HG02970 (cell line): Measurements from ENCODE around the gene BTG2.

Source experiments
- ATAC-seq: cut with Tn5 transposase; IDR thresholded peaks from one replicate; pipeline ENCODE4 v1.9.1; 2021; ENCODE audit warnings: mild to moderate bottlenecking, moderate library complexity, moderate number of reproducible peaks; ENCODE audit not compliant: unreplicated experiment, low FRiP score

BTG2 gene

DNA sequence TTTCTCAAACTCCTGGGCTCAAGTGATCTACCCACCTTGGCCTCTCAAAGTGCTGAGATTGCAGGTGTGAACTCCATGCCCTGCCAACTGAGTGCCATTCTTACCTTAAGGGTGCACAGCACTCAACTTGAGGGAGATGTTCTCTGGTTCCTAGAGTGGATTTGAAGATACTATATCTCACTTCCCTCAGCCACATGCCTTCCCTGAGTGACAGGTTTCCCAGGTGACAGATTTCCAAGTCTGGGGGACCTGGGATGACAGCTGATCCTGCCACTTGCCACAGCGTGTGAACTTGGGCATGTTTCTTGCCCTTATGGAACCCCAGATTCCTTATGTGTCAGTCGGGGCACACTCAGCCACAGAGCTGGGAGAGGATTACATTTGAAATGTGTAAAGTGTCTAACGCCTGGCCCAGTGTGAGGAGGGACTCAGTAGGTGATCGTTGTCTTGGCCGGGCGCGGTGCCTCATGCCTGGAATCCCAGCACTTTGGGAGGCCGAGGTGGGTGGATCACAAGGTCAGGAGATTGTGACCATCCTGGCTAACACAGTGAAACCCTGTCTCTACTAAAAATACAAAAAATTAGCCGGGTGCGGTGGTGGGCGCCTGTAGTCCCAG lies 29.6 kb upstream of the BTG2 start:
- ATAC-seq, result no peak

DNA sequence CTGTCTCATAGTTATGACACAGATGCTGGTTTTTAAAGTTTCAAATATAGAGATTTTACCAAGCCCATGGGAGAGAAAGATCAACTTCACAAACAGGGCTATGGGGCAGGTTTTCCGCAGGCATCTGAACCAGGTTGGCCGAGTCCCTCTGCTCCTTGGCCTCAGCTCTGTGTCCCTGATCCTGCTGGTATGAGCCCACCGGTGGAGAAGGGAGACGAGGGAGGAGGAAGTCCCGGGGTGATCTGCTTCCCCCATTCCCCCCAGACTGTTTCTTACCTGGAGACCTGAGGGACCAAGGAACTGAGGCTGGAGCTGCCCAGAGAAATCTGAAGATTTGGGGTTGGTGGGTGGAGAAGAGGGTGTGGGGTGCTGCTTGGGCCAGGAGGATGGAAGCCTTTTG lies 28.9 kb upstream of the BTG2 start:
- no peak for ATAC-seq

DNA sequence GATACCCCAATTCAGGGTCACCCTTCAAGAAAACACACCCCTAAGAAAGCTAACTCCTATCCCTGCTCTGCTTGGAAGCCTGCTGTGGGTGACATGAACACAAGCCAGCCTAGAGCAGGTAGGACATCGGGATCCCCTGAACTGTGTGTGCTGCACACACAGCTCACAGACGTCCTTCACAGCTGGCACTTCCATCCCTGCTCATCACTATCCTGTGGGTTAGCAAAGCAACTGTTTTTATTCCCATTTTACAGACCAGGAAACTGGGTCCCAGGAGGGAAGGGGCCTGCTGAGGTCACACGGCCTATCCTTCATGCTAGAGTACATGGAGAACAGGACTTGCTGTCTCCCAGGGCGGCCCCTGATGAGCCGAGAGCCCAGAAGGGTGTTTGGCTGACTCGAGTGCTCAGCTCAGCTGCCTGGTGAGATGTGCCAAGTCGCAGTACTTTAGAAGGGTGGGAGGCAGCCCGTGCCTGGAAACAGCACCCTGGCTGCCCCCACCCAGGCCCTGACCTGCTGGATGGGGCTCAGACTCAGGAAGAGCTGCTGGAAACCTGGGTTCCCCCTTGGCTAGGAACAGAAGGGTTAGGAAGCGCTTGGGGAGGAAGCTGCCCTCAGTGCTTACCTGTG lies 28.3 kb upstream of the BTG2 start:
- no peak for ATAC-seq

DNA sequence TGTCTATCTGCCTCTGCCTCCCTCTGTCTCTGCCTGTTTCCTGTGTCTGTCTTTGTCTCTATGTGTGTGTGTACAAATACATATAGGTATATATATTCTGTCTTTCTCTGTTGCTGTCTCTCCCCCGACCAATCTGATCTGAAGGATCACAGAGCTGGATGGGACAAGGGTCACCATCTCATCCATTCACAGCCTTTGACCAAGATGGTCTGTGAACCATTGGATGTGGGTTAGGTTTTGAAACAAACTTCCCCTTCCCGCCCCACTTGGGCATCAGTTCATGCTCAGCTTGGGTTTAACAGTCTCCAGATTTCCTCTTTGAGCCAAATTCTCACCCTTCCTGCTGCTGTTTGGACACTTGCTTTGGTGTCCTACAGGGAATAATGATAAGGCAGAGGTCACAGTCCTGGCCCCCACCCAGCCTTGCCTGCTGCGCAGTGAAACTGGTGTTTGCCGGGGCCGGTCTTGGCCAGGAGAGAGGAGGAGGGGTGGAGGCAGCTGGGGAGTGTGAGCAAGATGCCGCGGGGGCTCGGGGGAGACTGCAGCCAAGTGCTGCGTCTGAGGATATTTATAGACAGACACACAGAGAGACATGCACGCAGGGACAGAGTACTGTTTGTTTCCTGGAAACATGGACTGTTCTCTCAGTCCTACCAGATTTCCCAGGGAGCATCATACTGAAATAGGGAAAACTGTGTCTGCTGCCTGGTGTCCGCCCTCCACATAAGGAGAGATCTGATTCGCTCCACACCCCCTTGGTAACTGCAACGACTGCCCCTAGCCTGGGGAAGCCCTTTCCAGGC lies 27.0 kb upstream of the BTG2 start:
- no peak for ATAC-seq

DNA sequence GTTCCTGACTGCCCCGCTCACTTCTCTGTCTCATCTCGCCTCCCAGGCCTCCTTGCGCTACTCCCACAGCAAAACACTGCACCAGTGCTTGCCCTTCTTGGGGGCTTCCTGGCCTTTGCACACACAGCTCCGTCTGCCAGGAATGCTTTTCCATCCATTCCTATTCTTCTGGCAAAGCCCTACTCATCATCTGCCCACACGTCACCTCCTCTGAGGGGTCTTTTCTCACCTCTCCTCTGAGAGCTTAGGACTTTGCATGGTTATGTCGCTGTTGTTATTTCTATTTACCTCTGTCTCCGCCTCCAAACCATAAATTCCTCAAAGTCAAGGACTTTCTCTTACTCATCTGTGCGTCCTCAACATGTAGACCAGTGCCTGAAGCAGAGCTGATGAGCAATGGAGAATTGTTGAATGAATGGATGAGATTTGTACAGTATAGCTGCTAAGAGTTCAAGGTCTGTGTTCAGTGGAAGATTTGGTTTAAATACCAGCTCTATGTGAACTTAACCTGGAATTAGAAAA lies 26.4 kb upstream of the BTG2 start:
- ATAC-seq, result no peak

DNA sequence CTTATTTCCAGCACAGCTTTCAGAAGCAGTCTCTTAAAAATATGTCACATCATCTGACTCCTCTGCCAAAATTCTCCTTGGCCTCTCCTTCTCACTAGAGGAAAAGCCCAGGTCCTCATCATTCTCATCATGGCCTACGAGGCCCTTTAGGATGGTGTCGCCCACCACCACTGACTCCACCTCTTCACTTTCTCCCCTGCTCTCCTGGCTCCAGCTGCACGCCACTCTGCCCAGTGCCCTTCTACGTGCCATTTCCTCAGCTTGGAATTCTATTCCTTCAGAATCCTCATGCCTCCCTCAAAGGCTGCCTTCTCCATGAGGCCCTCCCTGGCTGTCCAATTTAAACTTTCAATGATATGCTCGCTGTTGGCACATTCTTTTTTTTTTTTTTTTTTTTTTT lies 25.3 kb upstream of the BTG2 start:
- ATAC-seq, result no peak

DNA sequence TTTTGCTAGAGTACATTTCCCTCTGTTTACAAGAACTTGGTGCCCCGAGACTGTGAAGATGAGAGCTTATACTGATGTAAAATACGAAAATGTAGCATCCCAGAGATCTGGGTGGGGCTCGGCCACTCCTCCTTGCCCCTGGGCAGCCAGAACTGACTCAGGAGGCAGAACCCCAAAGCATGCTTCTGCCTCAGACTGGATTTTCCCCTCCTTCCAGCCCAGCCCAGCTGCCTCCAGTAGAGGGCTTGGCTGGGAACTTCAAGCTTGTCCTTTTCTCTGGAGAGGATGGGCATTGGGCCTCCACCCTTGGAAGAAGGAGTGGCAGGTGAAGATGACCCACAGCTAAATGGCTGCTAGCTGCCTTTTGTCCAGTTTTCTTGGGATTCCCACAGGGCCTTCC lies 24.3 kb upstream of the BTG2 start:
- ATAC-seq, result no peak

DNA sequence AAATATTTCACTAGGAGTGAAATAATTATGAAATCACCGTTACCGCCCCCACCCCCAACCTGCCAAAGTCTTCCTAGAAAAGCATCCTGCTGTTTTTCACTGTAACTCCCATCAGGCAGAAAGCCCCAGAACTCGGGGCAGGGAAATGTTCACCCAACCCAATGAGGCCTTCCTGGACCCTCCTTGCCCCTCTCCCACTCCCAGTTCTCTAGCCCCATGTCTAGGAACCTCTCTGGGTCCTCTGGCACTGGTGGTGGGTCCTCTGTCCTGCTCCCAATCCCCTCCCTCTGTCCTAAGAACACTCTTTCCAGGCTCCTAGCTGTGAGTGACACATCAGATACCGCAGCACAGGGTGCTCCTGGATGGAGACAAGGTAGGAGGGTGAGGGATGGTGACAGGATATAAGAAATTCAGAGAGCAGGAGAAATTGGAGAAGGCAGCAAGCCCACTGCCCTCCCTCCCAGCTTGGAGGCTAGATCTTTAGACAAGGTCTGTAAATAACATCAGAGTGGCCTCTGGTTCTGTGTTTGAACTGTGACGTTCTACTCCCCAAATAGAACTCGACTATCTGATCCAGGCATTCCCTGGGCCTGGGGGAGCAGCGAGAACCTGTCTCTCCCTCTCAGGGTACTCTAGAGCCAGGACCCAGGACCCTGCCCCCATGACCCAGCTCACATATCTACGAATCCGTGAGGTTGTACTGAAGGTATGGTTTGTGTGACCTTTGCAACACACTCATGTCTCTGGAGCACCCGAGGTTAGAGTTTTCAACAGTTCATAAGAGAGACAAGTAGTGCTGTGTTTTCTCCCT lies 23.3 kb upstream of the BTG2 start:
- no peak for ATAC-seq

DNA sequence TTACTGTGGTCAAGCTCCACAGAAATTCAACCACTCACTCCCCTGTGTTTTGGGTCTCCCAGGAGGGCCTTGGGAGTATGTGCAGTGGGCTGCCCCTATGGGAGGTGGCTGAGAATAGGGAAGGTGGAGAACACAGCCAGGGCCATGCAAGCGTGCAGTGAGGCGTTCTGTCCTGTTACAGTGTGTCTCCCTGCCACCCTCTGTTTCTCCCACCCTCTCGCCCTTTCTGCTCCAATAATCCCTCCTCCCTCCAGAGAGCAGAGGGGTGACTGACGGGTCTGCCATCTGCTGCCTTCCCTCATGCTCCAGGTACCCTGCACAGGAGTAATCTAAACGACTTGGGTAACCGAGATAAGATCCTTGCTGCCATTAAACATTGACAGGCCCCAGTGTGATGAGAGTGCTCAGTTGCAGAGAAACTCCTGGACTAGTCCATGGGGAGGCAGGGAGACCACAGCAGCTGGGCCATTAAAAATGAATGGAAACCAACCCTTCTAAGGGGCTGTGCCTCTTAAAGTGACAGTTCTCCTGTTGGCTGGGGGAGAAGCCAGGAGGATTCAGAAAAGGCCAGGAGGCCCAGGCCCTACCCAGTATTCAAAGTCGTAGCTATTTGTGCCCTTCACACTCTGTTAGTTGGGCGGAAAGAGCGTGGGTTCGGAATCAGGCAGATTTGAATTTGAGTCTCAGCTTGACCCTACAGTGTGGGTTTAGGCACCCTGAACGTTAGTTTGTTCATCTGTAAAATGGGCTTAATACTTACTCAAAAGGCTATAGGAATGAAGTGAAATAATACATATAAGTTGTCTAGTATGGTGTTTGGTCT lies 22.4 kb upstream of the BTG2 start:
- no peak for ATAC-seq

DNA sequence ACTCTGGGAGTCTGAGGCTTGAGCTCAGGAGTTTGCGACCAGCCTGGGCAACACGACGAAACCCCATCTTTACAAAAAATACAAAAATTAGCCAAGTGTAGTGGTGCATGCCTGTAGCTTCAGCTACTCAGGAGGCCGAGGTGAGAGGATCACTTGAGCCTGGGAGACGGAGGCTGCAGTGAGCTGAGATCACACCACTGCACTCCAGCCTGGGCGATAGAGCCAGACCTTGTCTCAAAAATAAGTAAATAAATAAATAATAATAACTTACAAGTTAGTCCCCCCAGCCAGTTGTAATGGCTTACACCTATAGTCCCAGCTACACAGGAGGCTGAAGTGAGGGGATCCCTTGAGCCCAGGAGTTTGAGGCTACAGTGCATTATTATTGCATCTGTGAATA lies 21.7 kb upstream of the BTG2 start:
- no peak for ATAC-seq

DNA sequence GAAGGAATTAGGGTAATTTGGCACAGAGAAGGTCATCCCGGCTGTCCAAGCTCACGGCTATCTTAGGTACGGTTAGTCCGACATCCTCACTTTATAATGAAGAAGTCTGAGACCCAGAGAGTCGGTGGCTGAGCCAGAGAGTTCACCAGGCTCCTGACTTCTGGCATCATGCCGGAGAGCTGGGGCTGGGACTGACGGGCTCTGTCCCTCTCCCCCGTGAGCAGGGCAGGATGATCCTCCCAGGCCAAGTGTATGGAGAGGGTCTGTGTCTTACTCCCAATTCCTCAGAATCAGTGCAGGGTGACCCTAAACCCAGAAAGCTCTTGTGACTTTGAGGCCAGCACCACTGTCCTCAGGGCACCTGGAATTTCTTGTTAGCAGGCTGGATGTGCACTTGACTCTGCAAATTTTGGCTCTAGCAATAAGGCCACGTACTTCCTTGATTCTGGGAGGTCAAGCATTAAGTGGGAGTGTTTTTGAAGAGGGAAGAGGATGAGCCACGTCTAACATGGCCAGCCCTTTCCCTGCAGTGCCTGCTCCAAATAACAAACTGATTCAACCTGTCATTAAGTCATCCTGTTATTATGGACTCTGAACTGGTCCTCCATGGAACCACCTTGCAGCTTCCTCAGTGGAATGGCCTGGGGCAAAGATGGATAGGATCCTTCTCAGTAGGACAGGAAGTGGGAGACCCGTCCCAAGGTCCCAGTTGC lies 20.8 kb upstream of the BTG2 start:
- ATAC-seq, result no peak

DNA sequence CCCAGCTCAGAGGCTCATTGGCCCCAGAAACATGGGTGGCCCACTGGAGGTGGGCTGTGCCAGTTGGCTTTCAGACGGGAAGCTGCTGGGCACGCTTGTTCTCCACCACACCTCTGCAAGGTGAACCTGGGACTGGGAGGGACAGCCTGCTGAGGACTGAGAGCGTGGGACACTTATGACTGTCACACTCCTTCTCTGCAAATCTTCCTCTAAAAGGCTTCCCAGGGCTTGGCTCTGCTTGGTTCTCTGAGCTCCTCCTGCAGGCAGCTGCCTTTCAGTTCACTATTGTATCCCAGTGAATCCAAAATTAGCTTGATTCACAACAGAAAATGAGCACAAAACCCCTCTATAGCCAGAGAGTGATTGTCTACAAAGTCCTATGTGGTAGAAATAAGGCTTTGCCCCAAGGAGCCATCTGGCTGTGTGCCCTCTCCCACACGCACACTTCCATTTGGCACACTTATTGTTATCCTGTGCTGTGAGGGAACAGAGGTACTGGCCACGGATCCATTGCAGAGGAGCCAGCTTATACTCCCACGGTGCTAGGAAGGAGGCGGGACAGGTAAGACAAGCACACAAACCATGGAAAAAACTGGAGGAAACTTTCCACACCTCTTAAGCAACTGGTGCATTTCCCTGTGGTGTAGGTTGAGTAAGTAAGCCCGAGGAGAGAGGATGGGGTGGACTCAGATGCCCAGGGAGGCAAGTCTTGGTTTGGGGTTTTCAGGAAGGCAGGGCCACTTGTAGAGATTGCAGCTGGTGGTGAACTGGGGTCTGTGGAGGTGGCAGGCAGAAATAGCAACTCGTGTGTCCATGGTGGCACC lies 18.9 kb upstream of the BTG2 start:
- ATAC-seq, result no peak

DNA sequence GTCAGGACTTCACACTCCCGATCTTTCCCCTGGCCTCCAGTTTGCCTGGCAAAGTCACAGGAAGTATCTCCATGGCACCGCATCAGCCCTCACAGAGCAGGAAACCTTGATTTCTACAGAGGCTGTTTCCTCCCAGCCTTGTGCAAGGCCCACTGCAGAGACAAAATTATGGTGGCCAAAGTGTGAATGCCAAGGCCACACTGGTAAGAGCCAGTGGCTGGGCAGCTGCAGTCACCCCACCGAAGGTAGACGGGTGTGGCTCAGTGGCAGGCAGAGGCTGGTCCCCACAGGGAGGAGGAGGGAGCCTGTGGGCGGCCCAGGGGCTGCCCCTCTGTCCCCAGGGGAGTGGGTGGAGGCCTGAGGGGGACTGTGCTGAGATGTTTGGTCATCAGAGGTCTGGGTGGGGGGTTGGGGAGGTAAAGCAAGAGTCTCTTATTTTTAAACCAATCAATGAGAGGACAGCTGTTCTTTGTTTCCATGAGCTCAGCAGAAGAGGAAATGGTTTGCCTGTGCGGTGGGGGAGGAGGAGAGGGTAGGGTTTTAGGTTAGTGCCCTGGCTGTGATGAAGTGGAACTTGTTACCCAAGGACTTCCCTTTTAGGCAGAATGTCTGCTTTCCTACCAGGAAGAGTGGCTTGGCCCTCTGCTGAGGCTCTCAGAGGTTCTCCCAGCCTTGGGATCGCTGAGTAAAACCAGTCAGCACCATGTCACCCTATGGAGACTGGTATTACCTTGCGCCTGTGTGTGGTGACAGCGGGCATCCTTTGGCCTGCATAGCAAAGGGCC lies 18.0 kb upstream of the BTG2 start:
- peak; percentile 50 for ATAC-seq

DNA sequence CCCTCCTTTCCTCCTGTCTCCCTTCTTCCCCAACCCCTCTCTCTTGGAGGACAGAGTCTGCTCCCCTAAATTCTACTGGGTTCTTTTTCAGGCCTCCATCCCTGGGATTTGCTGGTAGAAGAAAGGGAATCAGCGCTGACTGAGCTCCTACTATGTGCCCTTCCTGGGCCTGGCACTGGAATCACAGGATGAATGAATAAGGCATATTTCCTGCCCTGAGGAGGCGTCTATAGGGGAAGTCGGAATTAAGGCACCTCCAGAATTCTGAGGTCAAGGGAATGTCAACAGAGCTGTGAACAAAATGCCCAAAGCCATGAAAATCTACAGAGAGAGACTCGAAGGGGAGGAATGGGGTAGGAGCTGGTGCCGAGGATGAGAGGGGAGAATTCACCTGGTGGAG lies 17.4 kb upstream of the BTG2 start:
- ATAC-seq, result no peak

DNA sequence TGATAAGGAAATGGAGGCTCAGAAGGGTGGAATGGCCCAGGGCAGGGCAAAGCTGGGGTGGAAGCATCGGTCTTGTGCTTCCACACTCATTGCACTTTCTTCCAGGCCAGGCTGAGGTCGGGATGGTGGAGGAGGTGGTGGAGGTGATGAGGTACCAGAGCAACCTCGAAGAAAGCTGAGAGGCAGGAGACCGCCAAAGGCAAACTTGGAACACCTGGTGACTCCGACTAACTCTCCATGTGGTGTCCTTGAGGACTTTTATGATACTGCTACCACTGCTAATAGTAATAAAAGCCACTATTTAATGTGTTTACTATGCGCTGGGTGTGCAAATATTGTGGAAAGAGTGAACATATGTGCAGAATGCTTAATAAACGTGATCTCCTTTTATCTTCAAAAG lies 16.9 kb upstream of the BTG2 start:
- ATAC-seq, result no peak

DNA sequence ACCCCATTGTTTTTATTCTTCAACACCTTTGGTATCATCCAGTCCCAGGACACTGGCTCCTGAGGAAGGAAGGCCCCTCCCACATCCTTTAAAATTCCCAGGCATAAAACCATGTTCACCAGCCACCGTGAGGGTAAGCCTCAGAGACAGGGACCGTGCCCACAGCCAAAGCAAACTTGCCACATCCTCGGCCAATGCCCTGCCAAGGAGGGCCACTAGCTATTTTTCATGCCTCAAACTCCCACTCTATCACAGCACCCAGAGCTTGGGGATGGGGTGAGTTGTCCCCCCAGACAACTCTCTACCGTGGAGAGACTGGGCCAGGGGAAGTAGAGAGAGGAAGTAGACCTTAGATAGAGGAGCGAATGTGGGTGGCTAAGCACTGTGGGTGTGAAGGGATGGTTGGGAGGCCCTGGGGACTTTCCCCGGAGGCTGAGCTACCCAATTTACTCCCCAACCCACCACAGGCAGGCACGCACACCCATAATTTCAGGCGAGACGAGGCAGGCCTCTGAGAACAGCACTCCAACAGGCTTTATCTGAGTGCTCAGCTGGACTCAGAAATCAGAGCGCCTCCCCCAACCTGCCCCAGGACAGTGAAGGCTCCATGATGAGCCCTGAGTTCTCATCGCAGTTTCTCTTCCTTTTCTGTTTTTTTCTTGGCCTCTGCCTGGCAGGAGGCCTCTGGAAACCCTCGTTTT lies 15.9 kb upstream of the BTG2 start:
- ATAC-seq, result peak; percentile 43

DNA sequence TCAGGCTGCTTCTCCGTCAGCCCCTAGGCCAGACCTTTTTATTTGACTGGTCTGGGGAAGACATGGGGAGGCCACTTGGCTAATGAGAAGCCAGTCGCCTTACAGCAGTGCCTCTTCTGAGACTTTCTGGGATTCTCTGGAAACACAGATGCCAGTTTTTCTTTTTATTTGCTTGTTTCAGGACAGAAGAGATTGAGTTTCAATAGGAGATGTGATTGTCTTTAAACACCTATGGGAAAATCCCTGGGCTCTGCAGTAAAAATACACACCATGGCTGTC lies 15.4 kb upstream of the BTG2 start:
- no peak for ATAC-seq
